Body of pancreas (tissue), 4 donors: Measurements from ENCODE around the gene PRR15L. TPM values are rescaled to one million over a fixed set of nuclear protein-coding genes. Genes with fewer than 3 reads are reported as not detected.
A peak's percentile ranks its signal among the peaks of the same experiment; 100 is the strongest.

ENCODE experiments used
- ATAC-seq: fragments of 150-250 bp; one replicate; pipeline ENCODE4 v1.9.1; 2016
- DNase-seq, 4 donors: peaks; one replicate each; pipeline ENCODE4 v3.0.0-alpha.2; 2019
- H3K27ac ChIP-seq, 4 donors: fragments of 200-600 bp; sonication (generic); 1 replicate in 3 of 4; 2 replicates in 1 of 4; pipeline versions ENCODE4 v1.5.1 to v1.6.1; 2016 to 2019; ENCODE audit warnings: mild to moderate bottlenecking in 1 of 4, mixed read lengths in 1 of 4, moderate library complexity in 1 of 4
- H3K27me3 ChIP-seq, 2 donors: fragments of 200-600 bp; sonication (generic); one replicate each; pipeline ENCODE4 v1.6.0; 2016; ENCODE audit warnings: mild to moderate bottlenecking in 1 of 2
- H3K36me3 ChIP-seq, 2 donors: fragments of 200-600 bp; sonication (generic); replicated peaks in 1 of 2; 2 replicates each; pipeline ENCODE4 v1.5.1; 2016; ENCODE audit warnings: low read depth in 2 of 2; ENCODE audit not compliant: insufficient read depth in 1 of 2
- H3K4me1 ChIP-seq: fragments of 200-600 bp; sonication (generic); one replicate; pipeline ENCODE4 v1.6.0; 2016
- H3K4me3 ChIP-seq, 2 donors: fragments of 200-600 bp; sonication (generic); 1 replicate in 1 of 2; 2 replicates in 1 of 2; pipeline ENCODE4 v1.5.1; 2016 to 2019
- H3K9me3 ChIP-seq, 3 donors: fragments of 200-600 bp; sonication (generic); 1 replicate in 2 of 3; 2 replicates in 1 of 3; pipeline ENCODE4 v1.5.1; 2016
- CTCF ChIP-seq, 7 experiments: fragments of 450-650 bp in 4 of 7; fragments of 200-600 bp in 3 of 7; sonication (generic) in 3 of 7; IDR thresholded peaks; one replicate each; pipeline ENCODE4 v1.5.1; 2016 to 2019; ENCODE audit warnings: antibody characterized with exemption in 7 of 7
- POLR2A ChIP-seq, 3 donors: fragments of 450-650 bp; IDR thresholded peaks; one replicate each; pipeline ENCODE4 v1.6.1; 2016; ENCODE audit warnings: antibody characterized with exemption in 3 of 3, mild to moderate bottlenecking in 2 of 3
- WGBS, 2 donors: methylation state at CpG; one replicate each; pipeline ENCODE4 v1.1.5; 2017; 5-methylcytosine and 5-hydroxymethylcytosine counted together
- intact Hi-C: fragments of 100-400 bp; cut with DNase I; formaldehyde crosslinking; loops from one replicate; pipeline ENCODE4 v1.15.1; 2023
- total RNA-seq, 2 donors: library from RNA; depleted of rRNA; stranded (reverse); fragments of >200 nt; gene quantifications; one replicate each; pipeline ENCODE4 v1.1.0, GENCODE V29; 2016

The PRR15L gene, protein sequence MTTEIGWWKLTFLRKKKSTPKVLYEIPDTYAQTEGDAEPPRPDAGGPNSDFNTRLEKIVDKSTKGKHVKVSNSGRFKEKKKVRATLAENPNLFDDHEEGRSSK
- 10 to 100 TPM; 36.6 to 63.3 TPM for total RNA-seq

- Histone ChIP-seq H3K4me3 (peak within 1 kb of the TSS; percentile 69 to 80), H3K27ac (peak within 1 kb of the TSS; percentile 89 to 99 (median 96)), H3K36me3 (peaks cover under 1% of the 10 kb centered on the region in 2 donors), H3K27me3 (no peaks in the 10 kb centered on the region), H3K9me3 (no peaks in the 10 kb centered on the region), H3K4me1 (peaks cover 58% of the 10 kb centered on the region)
- ATAC-seq (peak; percentile 79), DNase-seq (peak; percentile 91 to 97 (median 96))
- intact Hi-C loops, result no loop called here
- WGBS, 2 donors, result 15 to 17% methylated on average over 15 to 16 of the region's 16 CpGs
- TF ChIP-seq POLR2A (IDR thresholded peaks at IDR 0.05), result peak; percentile 93 to 98 (median 98)
- TF ChIP-seq CTCF (IDR thresholded peaks at IDR 0.05), result no peak
These were observed at the start of gene PRR15L for GRCh38 chr17:47957591-47958490. Gene PRR15L, minus strand, starts transcription at chr17:47957883. Its CDS starts 4,649 bp downstream, at chr17:47953234.

- TF ChIP-seq POLR2A (IDR thresholded peaks at IDR 0.05), result no peak
- no peak for TF ChIP-seq CTCF (IDR thresholded peaks at IDR 0.05)
- ATAC-seq, result no peak
- Histone ChIP-seq H3K4me1 (peaks cover 12% of the 10 kb centered on the region), H3K36me3 (no peaks in the 10 kb centered on the region), H3K4me3 (no peak overlapping the region), H3K9me3 (no peaks in the 10 kb centered on the region), H3K27ac (no peak overlapping the region), H3K27me3 (no peaks in the 10 kb centered on the region)
- no peak for DNase-seq
- intact Hi-C loops, result no loop called here
- 86 to 88% methylated on average over 12 of the region's 12 CpGs for WGBS, 2 donors
These were observed 49.4 kb upstream of the PRR15L start for GRCh38 chr17:48006936-48007709.

GRCh38 chr17:48004983-48005382 lies 47.3 kb upstream of the PRR15L start:
- no peak for ATAC-seq
- DNase-seq, result no peak

More at GRCh38 chr17:48004983-48005382, 47.3 kb upstream of the PRR15L start:
- no peaks in the 10 kb centered on the region for H3K27me3 ChIP-seq
- H3K9me3 ChIP-seq, result no peaks in the 10 kb centered on the region
- H3K27ac ChIP-seq, result no peak overlapping the region
- no peak overlapping the region for H3K4me3 ChIP-seq
- no peak for TF ChIP-seq POLR2A (IDR thresholded peaks at IDR 0.05)
- no peak for TF ChIP-seq CTCF (IDR thresholded peaks at IDR 0.05)
- no peaks in the 10 kb centered on the region for H3K36me3 ChIP-seq
- WGBS, 2 donors, result 39 to 73% methylated on average over 3 of the region's 3 CpGs
- H3K4me1 ChIP-seq, result peaks cover 5% of the 10 kb centered on the region
- intact Hi-C loops, result no loop called here
